Measurements from ENCODE around the gene YBX2.

The YBX2 gene

DNA sequence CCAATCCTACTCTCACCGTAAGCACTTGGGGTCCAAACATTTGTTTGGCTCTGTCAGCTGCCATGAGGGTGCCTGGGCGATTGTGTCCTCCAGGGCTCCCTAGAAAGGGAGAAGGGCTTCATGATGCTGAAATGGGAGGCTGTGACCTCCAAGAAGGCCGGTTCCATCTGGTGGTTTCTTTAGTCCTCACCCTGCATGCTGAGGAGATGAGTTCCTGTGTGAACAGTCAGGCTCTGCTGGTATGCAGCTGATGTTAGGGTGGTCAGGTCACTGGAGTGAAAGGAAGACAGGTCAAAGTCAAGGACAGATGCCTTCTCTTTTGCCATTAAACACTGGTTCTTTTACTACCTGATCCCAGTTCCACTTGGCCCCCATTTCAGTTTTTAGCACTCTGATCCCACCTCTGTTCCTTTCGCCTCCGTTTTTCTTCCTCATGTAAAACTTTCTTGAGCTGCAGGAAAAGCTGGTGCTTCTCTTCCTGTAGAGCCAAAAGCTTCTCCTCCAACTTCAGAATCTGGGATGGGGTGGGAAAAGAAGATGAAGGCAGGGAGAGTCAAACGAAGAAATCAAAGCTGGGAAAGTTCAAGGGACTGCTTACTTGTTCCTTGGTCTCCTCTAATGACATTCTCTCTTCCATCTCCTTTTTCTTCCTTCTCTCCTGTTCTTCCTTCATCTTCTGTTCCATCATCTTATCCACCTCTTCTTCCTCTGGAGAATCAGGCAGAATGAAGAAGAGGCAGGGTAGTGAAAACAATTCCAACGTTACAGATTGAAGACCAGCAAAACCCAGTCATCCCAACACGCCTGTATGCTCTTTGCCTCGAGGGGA is 19.7 kb upstream of the YBX2 start:
- ChIA-PET POLR2A (interaction anchor here (0.6 to 6.4 kb wide), 8 partner anchors 14 to 93 kb away, joined by 3 to 56 read pairs (median 5); partner anchors contain the start of genes GABARAP, NEURL4, SLC2A4 and TMEM256), CTCF (interaction anchor here (1.2 to 1.4 kb wide), 3 partner anchors 11 to 246 kb away, joined by 3 to 5 read pairs (median 3); partner anchors contain the start of gene NEURL4)
- no peak for TF ChIP-seq LEF1 (IDR thresholded peaks at IDR 0.05; ENCODE audit: borderline replicate concordance)
- TF ChIP-seq ARNT (IDR thresholded peaks at IDR 0.05), result no peak
- no peak for TF ChIP-seq SUZ12 (IDR thresholded peaks at IDR 0.05)
- TF ChIP-seq L3MBTL2 (conservative IDR thresholded peaks at IDR 0.05), result no peak; the same call in 1 of the 2 replicates
- TF ChIP-seq SP1 (IDR thresholded peaks at IDR 0.05), result no peak
- no peak for DNase-seq (ENCODE audit: extremely low spot score)

- CTCF ChIA-PET, result interaction anchor here (1.2 to 1.4 kb wide), 3 partner anchors 12 to 247 kb away, joined by 3 to 5 read pairs (median 3); partner anchors contain the start of gene NEURL4
- peak; percentile 33 for DNase-seq (ENCODE audit: extremely low spot score)
- POLR2A ChIA-PET, result interaction anchor here (0.8 to 6.4 kb wide), 7 partner anchors 15 to 92 kb away, joined by 3 to 56 read pairs (median 6); partner anchors contain the start of genes GABARAP and NEURL4
- no peak for TF ChIP-seq SP1 (IDR thresholded peaks at IDR 0.05)
- no peak; the same call in 1 of the 2 replicates for TF ChIP-seq BHLHE40 (IDR thresholded peaks at IDR 0.05; ENCODE audit: borderline replicate concordance)
- no peak for TF ChIP-seq LEF1 (IDR thresholded peaks at IDR 0.05; ENCODE audit: borderline replicate concordance)
- no peak for TF ChIP-seq HDGF (IDR thresholded peaks at IDR 0.05; ENCODE audit: borderline replicate concordance)
- TF ChIP-seq TARDBP (IDR thresholded peaks at IDR 0.05), result no peak
- no peak for TF ChIP-seq L3MBTL2 (conservative IDR thresholded peaks at IDR 0.05)
- TF ChIP-seq SUZ12 (IDR thresholded peaks at IDR 0.05), result no peak
- TF ChIP-seq FOXK2 (IDR thresholded peaks at IDR 0.05), result no peak
- TF ChIP-seq, protein P1, sequence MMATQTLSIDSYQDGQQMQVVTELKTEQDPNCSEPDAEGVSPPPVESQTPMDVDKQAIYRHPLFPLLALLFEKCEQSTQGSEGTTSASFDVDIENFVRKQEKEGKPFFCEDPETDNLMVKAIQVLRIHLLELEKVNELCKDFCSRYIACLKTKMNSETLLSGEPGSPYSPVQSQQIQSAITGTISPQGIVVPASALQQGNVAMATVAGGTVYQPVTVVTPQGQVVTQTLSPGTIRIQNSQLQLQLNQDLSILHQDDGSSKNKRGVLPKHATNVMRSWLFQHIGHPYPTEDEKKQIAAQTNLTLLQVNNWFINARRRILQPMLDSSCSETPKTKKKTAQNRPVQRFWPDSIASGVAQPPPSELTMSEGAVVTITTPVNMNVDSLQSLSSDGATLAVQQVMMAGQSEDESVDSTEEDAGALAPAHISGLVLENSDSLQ (IDR thresholded peaks at IDR 0.05), result no peak
- TF ChIP-seq ELF4 (IDR thresholded peaks at IDR 0.05), result no peak
- no peak for TF ChIP-seq ZNF384 (IDR thresholded peaks at IDR 0.05)
- TF ChIP-seq FOXM1 (IDR thresholded peaks at IDR 0.05; ENCODE audit: borderline replicate concordance), result no peak
- TF ChIP-seq ARNT (IDR thresholded peaks at IDR 0.05), result no peak
- no peak for TF ChIP-seq NFRKB (IDR thresholded peaks at IDR 0.05)
- no peak for TF ChIP-seq CTBP1 (IDR thresholded peaks at IDR 0.05; ENCODE audit: borderline replicate concordance)
- no peak for TF ChIP-seq FOXA1 (IDR thresholded peaks at IDR 0.05)
These were observed 18.9 kb upstream of the YBX2 start for GRCh38 chr17:7313088-7313889.

GRCh38 chr17:7312432-7313087 is 18.1 kb upstream of the YBX2 start:
- no peak for DNase-seq (ENCODE audit: extremely low spot score)
- ChIA-PET CTCF (interaction anchor here (1.2 to 1.4 kb wide), 2 partner anchors 12 to 248 kb away, joined by 3 to 5 read pairs; no protein-coding TSS in a partner anchor), POLR2A (interaction anchor here (0.8 to 6.4 kb wide), 6 partner anchors 15 to 71 kb away, joined by 3 to 56 read pairs (median 4); partner anchors contain the start of gene NEURL4)
- TF ChIP-seq FOXA1 (IDR thresholded peaks at IDR 0.05) (no peak), ZNF384 (IDR thresholded peaks at IDR 0.05) (no peak), SUZ12 (IDR thresholded peaks at IDR 0.05) (no peak), L3MBTL2 (conservative IDR thresholded peaks at IDR 0.05) (no peak), TARDBP (IDR thresholded peaks at IDR 0.05) (no peak), ARNT (IDR thresholded peaks at IDR 0.05) (no peak), CTBP1 (IDR thresholded peaks at IDR 0.05; ENCODE audit: borderline replicate concordance) (no peak), HDGF (IDR thresholded peaks at IDR 0.05; ENCODE audit: borderline replicate concordance) (no peak)
- TF ChIP-seq, protein P1 (IDR thresholded peaks at IDR 0.05), result no peak

DNA sequence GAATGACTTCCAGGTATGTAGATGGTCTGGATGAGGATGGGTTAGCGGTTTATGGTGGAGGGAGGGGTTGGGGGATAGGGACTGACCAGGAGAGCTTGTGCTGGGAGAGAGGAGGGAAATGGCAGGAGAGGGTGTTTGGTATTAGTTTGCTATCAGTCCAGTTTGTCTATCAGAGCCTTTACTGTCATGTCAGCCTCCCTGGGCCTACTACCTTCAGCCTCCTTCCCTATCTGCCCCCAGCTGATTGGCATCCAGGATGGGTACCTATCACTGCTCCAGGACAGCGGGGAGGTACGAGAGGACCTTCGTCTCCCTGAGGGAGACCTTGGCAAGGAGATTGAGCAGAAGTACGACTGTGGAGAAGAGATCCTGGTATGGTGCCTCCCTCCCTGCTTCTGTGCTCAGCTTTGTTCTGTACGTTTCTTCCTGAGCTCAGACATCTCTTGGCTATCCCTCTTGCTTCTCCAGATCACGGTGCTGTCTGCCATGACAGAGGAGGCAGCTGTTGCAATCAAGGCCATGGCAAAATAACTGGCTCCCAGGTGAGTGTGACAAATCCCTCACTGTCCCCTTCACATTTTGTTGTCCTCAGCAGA is 16.8 kb upstream of the YBX2 start:
- DNase-seq (ENCODE audit: extremely low spot score), result no peak
- no peak for TF ChIP-seq FOXM1 (IDR thresholded peaks at IDR 0.05; ENCODE audit: borderline replicate concordance)
- no peak for TF ChIP-seq SUZ12 (IDR thresholded peaks at IDR 0.05)
- no peak for TF ChIP-seq NFRKB (IDR thresholded peaks at IDR 0.05)
- ChIA-PET CTCF (interaction anchor here (0.6 kb wide), 1 partner anchor 14 kb away, joined by 4 read pairs; no protein-coding TSS in a partner anchor), POLR2A (interaction anchor here (1.1 to 1.5 kb wide), 2 partner anchors 18 to 37 kb away, joined by 3 to 6 read pairs; partner anchors contain the start of gene NEURL4)

DNA sequence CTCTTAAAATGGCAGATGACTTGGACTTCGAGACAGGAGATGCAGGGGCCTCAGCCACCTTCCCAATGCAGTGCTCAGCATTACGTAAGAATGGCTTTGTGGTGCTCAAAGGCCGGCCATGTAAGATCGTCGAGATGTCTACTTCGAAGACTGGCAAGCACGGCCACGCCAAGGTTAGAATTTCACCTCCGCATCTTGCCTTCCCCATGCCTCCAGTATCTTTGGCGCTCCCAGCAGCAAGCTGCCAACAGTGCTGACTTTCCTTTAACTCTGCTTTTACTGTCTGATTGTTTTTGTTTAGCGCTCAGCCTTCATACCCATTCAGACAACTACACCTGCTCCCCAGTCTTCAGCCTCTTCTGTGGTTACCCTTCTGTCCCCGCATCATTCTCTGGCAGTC is 15.2 kb upstream of the YBX2 start:
- ChIA-PET POLR2A (interaction anchor here (0.6 to 1.7 kb wide), 3 partner anchors 11 to 28 kb away, joined by 5 to 9 read pairs (median 5); partner anchors contain the start of gene NEURL4), CTCF (no interaction called here)
- TF ChIP-seq HDGF (IDR thresholded peaks at IDR 0.05; ENCODE audit: borderline replicate concordance) (no peak), FOXA1 (IDR thresholded peaks at IDR 0.05) (no peak), TARDBP (IDR thresholded peaks at IDR 0.05) (no peak), BHLHE40 (IDR thresholded peaks at IDR 0.05; ENCODE audit: borderline replicate concordance) (no peak), SP1 (IDR thresholded peaks at IDR 0.05) (no peak), CTBP1 (IDR thresholded peaks at IDR 0.05; ENCODE audit: borderline replicate concordance) (no peak), NFRKB (IDR thresholded peaks at IDR 0.05) (no peak), FOXM1 (IDR thresholded peaks at IDR 0.05; ENCODE audit: borderline replicate concordance) (no peak), L3MBTL2 (conservative IDR thresholded peaks at IDR 0.05) (no peak)
- no peak for DNase-seq (ENCODE audit: extremely low spot score)

All from HEK293T (cell line).